GM12878 (cell line): Measurements from ENCODE around the gene DCLRE1B. TPM values are rescaled to one million over a fixed set of nuclear protein-coding genes. Genes with fewer than 3 reads are reported as not detected.

Experiments used
- ASH2L ChIP-seq: fragments of 300-600, 200-600 bp; sonication (generic); IDR thresholded peaks from 2 replicates; pipeline ENCODE4 v1.6.1; 2017; ENCODE audit warnings: low read depth, mild to moderate bottlenecking, borderline replicate concordance
- BMI1 ChIP-seq: fragments of 450-650 bp; IDR thresholded peaks from 2 replicates; pipeline ENCODE4 v1.6.1; 2016; ENCODE audit warnings: mild to moderate bottlenecking, moderate library complexity, borderline replicate concordance
- CBFB ChIP-seq: IDR thresholded peaks from 2 replicates; pipeline ENCODE4 v1.6.1; 2016; ENCODE audit warnings: antibody characterized with exemption, low read depth
- CHD2 ChIP-seq: IDR thresholded peaks from 2 replicates; pipeline ENCODE4 v1.6.1; 2011; ENCODE audit warnings: low read depth, low read length, improper control_type of control experiment, borderline replicate concordance
- E2F4 ChIP-seq: IDR thresholded peaks from 2 replicates; pipeline ENCODE4 v1.6.1; 2012; ENCODE audit warnings: low read depth, low read length, improper control_type of control experiment
- E2F8 ChIP-seq: fragments of 450-650 bp; IDR thresholded peaks from 2 replicates; pipeline ENCODE4 v1.6.1; 2018; ENCODE audit warnings: mild to moderate bottlenecking, low read depth, moderate library complexity; ENCODE audit not compliant: partially characterized antibody
- E4F1 ChIP-seq: fragments of 450-650 bp; IDR thresholded peaks from 2 replicates; pipeline ENCODE4 v1.6.1; 2018; ENCODE audit warnings: borderline replicate concordance, mild to moderate bottlenecking; ENCODE audit not compliant: partially characterized antibody
- MAX ChIP-seq: IDR thresholded peaks from 2 replicates; pipeline ENCODE4 v1.6.1; 2012; ENCODE audit warnings: low read depth, low read length, improper control_type of control experiment
- MYB ChIP-seq: fragments of 150-350 bp; IDR thresholded peaks from 2 replicates; pipeline ENCODE4 v1.6.1; 2014; ENCODE audit warnings: mild to moderate bottlenecking, low read depth, low read length, borderline replicate concordance
- NFYA ChIP-seq: IDR thresholded peaks from 2 replicates; pipeline ENCODE4 v1.6.1; 2011; ENCODE audit warnings: low read depth, mild to moderate bottlenecking, low read length, improper control_type of control experiment, borderline replicate concordance
- PAX8 ChIP-seq: fragments of 450-650 bp; IDR thresholded peaks from 2 replicates; pipeline ENCODE4 v1.6.1; 2017; ENCODE audit warnings: mild to moderate bottlenecking, moderate library complexity
- PML ChIP-seq: IDR thresholded peaks from 2 replicates; pipeline ENCODE4 v1.6.1; 2012; ENCODE audit warnings: low read length, inconsistent platforms
- POLR2A ChIP-seq: IDR thresholded peaks from 2 replicates; pipeline ENCODE4 v1.6.1; 2011; ENCODE audit warnings: low read depth, mild to moderate bottlenecking, low read length
- RELB ChIP-seq: fragments of 450-650 bp; IDR thresholded peaks from 2 replicates; pipeline ENCODE4 v1.6.1; 2017; ENCODE audit warnings: low read depth, mild to moderate bottlenecking, moderate library complexity
- SMAD1 ChIP-seq: fragments of 450-650 bp; IDR thresholded peaks from 2 replicates; pipeline ENCODE4 v1.6.1; 2018; ENCODE audit warnings: mild to moderate bottlenecking, low read depth; ENCODE audit not compliant: partially characterized antibody
- SPI1 ChIP-seq: IDR thresholded peaks from 2 replicates; pipeline ENCODE4 v1.6.1; 2011; ENCODE audit warnings: low read depth, mild to moderate bottlenecking, low read length, moderate library complexity, borderline replicate concordance; ENCODE audit not compliant: insufficient read depth
- SREBF1 ChIP-seq: IDR thresholded peaks from 2 replicates; pipeline ENCODE4 v1.6.1; 2012; ENCODE audit warnings: mild to moderate bottlenecking, low read length
- STAT3 ChIP-seq: IDR thresholded peaks from 2 replicates; pipeline ENCODE4 v1.6.1; 2011; ENCODE audit warnings: low read depth, low read length, improper control_type of control experiment
- SUPT20H ChIP-seq: IDR thresholded peaks from 2 replicates; pipeline ENCODE4 v1.6.1; 2011; ENCODE audit warnings: low read depth, mild to moderate bottlenecking, low read length, moderate library complexity, borderline replicate concordance; ENCODE audit not compliant: control insufficient read depth
- TBL1XR1 ChIP-seq: IDR thresholded peaks from 2 replicates; pipeline ENCODE4 v1.6.1; 2012; ENCODE audit warnings: low read depth, low read length, improper control_type of control experiment
- TCF7 ChIP-seq: IDR thresholded peaks from 2 replicates; pipeline ENCODE4 v1.6.1; 2014; ENCODE audit warnings: antibody characterized with exemption, borderline replicate concordance
- WRNIP1 ChIP-seq: IDR thresholded peaks from 2 replicates; pipeline ENCODE4 v1.6.1; 2011; ENCODE audit warnings: low read depth, low read length, improper control_type of control experiment, borderline replicate concordance
- polyA plus RNA-seq, 11 experiments: library from polyadenylated mRNA; depleted of rRNA in 4 of 11; unstranded in 6 of 11; stranded (reverse) in 5 of 11; fragments of >200 nt; fragmentation: Nextera tagmentation in 4 of 11; fragmentation: Illumina TruSeq in 1 of 11; extraction: Ambion mirVana in 4 of 11; extraction: Trizol in 1 of 11; gene quantifications; 1 replicate in 1 of 11; 2 replicates in 10 of 11; pipeline versions ENCODE4 v1.2.1 to v1.2.3, GENCODE V29; 2011 to 2016; ENCODE audit warnings: inconsistent platforms in 2 of 11, missing spikeins in 2 of 11, low read depth in 1 of 11
- total RNA-seq, 4 experiments: library from RNA; depleted of rRNA in 3 of 4; stranded (reverse); fragments of >200 nt in 3 of 4; fragmentation: Illumina TruSeq in 1 of 4; extraction: Trizol in 1 of 4; gene quantifications; 2 replicates each; pipeline versions ENCODE4 v1.2.1 to v1.2.3, GENCODE V29; 2013 to 2021

DCLRE1B gene
- total and polyA plus RNA-seq, 10 of the 15 experiments (the other 5 are each of a cell fraction or from before 2014, with no cell fraction given) = 5.4 to 18.3 (median 13.4) TPM

GRCh38 chr1:113928187-113928930 is 23.2 kb downstream of the DCLRE1B start (continued):
- TF ChIP-seq RELB = no peak
- TF ChIP-seq PML = 0 out of 2 replicates have a peak, but pooled peaks have one; percentile 15
- no peak for TF ChIP-seq TBL1XR1
- no peak for TF ChIP-seq CHD2
- no peak for TF ChIP-seq TCF7
- TF ChIP-seq STAT3 = no peak
- no peak for TF ChIP-seq E4F1
- TF ChIP-seq SMAD1 = no peak
- no peak for TF ChIP-seq PAX8
- TF ChIP-seq MYB = no peak
- no peak for TF ChIP-seq NFYA
- no peak for TF ChIP-seq BMI1
- TF ChIP-seq CBFB = no peak
- TF ChIP-seq SUPT20H = no peak
- no peak for TF ChIP-seq MAX
- TF ChIP-seq ASH2L = no peak
- no peak for TF ChIP-seq POLR2A
- no peak for TF ChIP-seq E2F4
- no peak for TF ChIP-seq SPI1
- no peak for TF ChIP-seq SREBF1
- no peak for TF ChIP-seq E2F8
- TF ChIP-seq WRNIP1 = no peak
